ENCODE results near the gene RICTOR.
"Not testable (repeated sequence)": the region's sequence is repeated elsewhere in the genome, so short reads cannot be mapped to it uniquely, and the experiment has no call there.

Gene RICTOR

GRCh38 chr5:39005566-39006232, 68.5 kb downstream of the RICTOR start:
- DNase-seq = peak; percentile 27

GRCh38 chr5:39001683-39002082, 72.5 kb downstream of the RICTOR start:
- no peak for DNase-seq

- DNase-seq = no peak
Measured at GRCh38 chr5:38999037-38999436, 75.2 kb downstream of the RICTOR start.

- no peak for DNase-seq
Measured at GRCh38 chr5:38997591-38997990, 76.6 kb downstream of the RICTOR start.

- DNase-seq = no peak
Measured at GRCh38 chr5:38996123-38996522, 78.1 kb downstream of the RICTOR start.

- DNase-seq = peak; percentile 41
Measured at GRCh38 chr5:38994324-38994927, 79.8 kb downstream of the RICTOR start.

- DNase-seq = not testable (repeated sequence)
Measured at GRCh38 chr5:38989974-38990719, 84.1 kb downstream of the RICTOR start.

- DNase-seq = no peak
Measured at GRCh38 chr5:38985909-38986452, 88.2 kb downstream of the RICTOR start.

- DNase-seq = no peak
Measured at GRCh38 chr5:38979535-38979934, 94.7 kb downstream of the RICTOR start.

- DNase-seq = no peak
Measured at GRCh38 chr5:38978036-38978435, 96.2 kb downstream of the RICTOR start.

GRCh38 chr5:38968665-38969064, 105.5 kb downstream of the RICTOR start:
- DNase-seq = no peak

GRCh38 chr5:38961691-38962090, 112.5 kb downstream of the RICTOR start:
- DNase-seq = no peak

GRCh38 chr5:38953426-38954012, 120.7 kb downstream of the RICTOR start:
- DNase-seq = no peak

- DNase-seq = no peak
Measured at GRCh38 chr5:38948501-38948900, 125.7 kb downstream of the RICTOR start.

- no peak for DNase-seq
Measured at GRCh38 chr5:38944282-38944681, 129.9 kb downstream of the RICTOR start.

GRCh38 chr5:38941912-38942311, 132.3 kb downstream of the RICTOR start:
- no peak for DNase-seq

- DNase-seq = no peak
Measured at GRCh38 chr5:38940230-38940858, 133.9 kb downstream of the RICTOR start.

GRCh38 chr5:38938973-38939372, 135.2 kb downstream of the RICTOR start:
- DNase-seq = no peak

- DNase-seq = no peak
Measured at GRCh38 chr5:38938424-38938823, 135.8 kb downstream of the RICTOR start.

- DNase-seq = no peak
Measured at GRCh38 chr5:38936269-38936668, 137.9 kb downstream of the RICTOR start.

GRCh38 chr5:38935437-38935836, 138.8 kb downstream of the RICTOR start:
- no peak for DNase-seq

- DNase-seq = no peak
Measured at GRCh38 chr5:38932854-38933408, 141.3 kb downstream of the RICTOR start.

- DNase-seq = no peak
Measured at GRCh38 chr5:38931731-38932130, 142.5 kb downstream of the RICTOR start.
